K562 (cell line): ENCODE results near the gene RCL1. TPM values are rescaled to one million over a fixed set of nuclear protein-coding genes. Genes with fewer than 3 reads are reported as not detected.

Experiments
- CBX3 ChIP-seq, 2 experiments: IDR thresholded peaks; 1 replicate in 1 of 2; 2 replicates in 1 of 2; pipeline ENCODE4 v1.6.1; 2012; ENCODE audit warnings: inconsistent platforms in 2 of 2, low read length in 2 of 2, borderline replicate concordance in 1 of 2, control low read depth in 1 of 2
- FOXK2 ChIP-seq, 2 experiments: fragments of 450-650 bp; IDR thresholded peaks in 1 of 2; conservative IDR thresholded peaks in 1 of 2; 2 replicates each; pipeline ENCODE4 v1.6.1; 2016; ENCODE audit warnings: low read depth in 2 of 2, mild to moderate bottlenecking in 1 of 2
- OTX1 ChIP-seq: fragments of 450-650 bp; formaldehyde crosslinking; IDR thresholded peaks from 2 replicates; pipeline ENCODE4 v1.4.0; 2022; ENCODE audit warnings: mild to moderate bottlenecking
- polyA plus RNA-seq, 8 experiments: library from polyadenylated mRNA; depleted of rRNA in 4 of 8; stranded (reverse) in 5 of 8; unstranded in 3 of 8; fragments of >200 nt; fragmentation: Nextera tagmentation in 2 of 8; fragmentation: Illumina TruSeq in 1 of 8; extraction: Ambion mirVana in 2 of 8; extraction: Trizol in 1 of 8; gene quantifications; 2 replicates each; pipeline versions ENCODE4 v1.2.1 to v1.2.3, GENCODE V29; 2011 to 2014; ENCODE audit warnings: inconsistent platforms in 1 of 8, missing spikeins in 1 of 8
- total RNA-seq, 7 experiments: library from RNA; depleted of rRNA in 6 of 7; stranded (reverse); fragments of >200 nt in 6 of 7; fragmentation: Illumina TruSeq in 2 of 7; extraction: Trizol in 2 of 7; gene quantifications; 2 replicates each; pipeline versions ENCODE4 v1.2.1 to v1.2.3, GENCODE V29; 2011 to 2021; ENCODE audit warnings: low replicate concordance in 1 of 7
- TF ChIP-seq, protein P1 (sequence below): sonication (generic); formaldehyde crosslinking; IDR thresholded peaks from 2 replicates; pipeline ENCODE4 v1.8.0; 2022; ENCODE audit warnings: mild to moderate bottlenecking, missing genetic modification reagents, borderline replicate concordance
- TF ChIP-seq, protein P2 (sequence below): fragments of 250-450 bp; sonication (Bioruptor Pico); IDR thresholded peaks from 2 replicates; pipeline ENCODE4 v1.4.0; 2020

RCL1 gene
- total and polyA plus RNA-seq, 9 of the 15 experiments (the other 6 are each of a cell fraction or from before 2014, with no cell fraction given), result 24.0 to 67.7 (median 38.6) TPM

DNA sequence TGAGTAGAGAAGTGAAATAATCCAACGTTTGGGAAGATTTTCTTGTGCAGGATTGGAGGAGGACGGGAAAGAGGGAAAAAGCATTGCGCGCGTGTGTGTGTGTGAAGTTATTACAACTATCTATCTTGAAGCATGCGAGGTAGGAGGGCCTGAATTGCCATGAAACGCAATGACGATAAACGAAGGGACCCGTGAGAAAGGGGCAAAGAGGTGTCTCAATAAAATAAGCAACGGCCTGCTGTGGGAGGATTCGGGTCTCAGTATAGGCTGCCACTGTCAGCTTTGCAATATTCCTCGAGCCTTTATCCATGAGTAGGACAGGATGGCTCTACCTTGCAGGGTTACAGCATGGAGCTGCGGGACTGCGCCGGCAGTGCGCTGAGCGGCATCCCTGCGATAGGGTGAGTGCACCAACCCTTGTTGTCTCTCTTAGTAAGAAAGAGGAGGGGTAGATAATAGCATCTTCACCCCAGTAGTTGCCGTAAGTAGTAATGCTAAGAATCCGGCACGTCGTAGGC is 631 bp upstream of the RCL1 start (continued):
- TF ChIP-seq, protein P1, sequence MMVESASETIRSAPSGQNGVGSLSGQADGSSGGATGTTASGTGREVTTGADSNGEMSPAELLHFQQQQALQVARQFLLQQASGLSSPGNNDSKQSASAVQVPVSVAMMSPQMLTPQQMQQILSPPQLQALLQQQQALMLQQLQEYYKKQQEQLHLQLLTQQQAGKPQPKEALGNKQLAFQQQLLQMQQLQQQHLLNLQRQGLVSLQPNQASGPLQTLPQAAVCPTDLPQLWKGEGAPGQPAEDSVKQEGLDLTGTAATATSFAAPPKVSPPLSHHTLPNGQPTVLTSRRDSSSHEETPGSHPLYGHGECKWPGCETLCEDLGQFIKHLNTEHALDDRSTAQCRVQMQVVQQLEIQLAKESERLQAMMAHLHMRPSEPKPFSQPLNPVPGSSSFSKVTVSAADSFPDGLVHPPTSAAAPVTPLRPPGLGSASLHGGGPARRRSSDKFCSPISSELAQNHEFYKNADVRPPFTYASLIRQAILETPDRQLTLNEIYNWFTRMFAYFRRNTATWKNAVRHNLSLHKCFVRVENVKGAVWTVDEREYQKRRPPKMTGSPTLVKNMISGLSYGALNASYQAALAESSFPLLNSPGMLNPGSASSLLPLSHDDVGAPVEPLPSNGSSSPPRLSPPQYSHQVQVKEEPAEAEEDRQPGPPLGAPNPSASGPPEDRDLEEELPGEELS (CRISPR knock-in tag), result no peak
- TF ChIP-seq, protein P2, sequence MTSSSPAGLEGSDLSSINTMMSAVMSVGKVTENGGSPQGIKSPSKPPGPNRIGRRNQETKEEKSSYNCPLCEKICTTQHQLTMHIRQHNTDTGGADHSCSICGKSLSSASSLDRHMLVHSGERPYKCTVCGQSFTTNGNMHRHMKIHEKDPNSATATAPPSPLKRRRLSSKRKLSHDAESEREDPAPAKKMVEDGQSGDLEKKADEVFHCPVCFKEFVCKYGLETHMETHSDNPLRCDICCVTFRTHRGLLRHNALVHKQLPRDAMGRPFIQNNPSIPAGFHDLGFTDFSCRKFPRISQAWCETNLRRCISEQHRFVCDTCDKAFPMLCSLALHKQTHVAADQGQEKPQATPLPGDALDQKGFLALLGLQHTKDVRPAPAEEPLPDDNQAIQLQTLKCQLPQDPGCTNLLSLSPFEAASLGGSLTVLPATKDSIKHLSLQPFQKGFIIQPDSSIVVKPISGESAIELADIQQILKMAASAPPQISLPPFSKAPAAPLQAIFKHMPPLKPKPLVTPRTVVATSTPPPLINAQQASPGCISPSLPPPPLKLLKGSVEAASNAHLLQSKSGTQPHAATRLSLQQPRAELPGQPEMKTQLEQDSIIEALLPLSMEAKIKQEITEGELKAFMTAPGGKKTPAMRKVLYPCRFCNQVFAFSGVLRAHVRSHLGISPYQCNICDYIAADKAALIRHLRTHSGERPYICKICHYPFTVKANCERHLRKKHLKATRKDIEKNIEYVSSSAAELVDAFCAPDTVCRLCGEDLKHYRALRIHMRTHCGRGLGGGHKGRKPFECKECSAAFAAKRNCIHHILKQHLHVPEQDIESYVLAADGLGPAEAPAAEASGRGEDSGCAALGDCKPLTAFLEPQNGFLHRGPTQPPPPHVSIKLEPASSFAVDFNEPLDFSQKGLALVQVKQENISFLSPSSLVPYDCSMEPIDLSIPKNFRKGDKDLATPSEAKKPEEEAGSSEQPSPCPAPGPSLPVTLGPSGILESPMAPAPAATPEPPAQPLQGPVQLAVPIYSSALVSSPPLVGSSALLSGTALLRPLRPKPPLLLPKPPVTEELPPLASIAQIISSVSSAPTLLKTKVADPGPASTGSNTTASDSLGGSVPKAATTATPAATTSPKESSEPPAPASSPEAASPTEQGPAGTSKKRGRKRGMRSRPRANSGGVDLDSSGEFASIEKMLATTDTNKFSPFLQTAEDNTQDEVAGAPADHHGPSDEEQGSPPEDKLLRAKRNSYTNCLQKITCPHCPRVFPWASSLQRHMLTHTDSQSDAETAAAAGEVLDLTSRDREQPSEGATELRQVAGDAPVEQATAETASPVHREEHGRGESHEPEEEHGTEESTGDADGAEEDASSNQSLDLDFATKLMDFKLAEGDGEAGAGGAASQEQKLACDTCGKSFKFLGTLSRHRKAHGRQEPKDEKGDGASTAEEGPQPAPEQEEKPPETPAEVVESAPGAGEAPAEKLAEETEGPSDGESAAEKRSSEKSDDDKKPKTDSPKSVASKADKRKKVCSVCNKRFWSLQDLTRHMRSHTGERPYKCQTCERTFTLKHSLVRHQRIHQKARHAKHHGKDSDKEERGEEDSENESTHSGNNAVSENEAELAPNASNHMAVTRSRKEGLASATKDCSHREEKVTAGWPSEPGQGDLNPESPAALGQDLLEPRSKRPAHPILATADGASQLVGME, result 0 out of 2 replicates have a peak, but pooled peaks have one; percentile 62
- TF ChIP-seq FOXK2 (conservative IDR thresholded peaks at IDR 0.05 in 1 of 2, IDR thresholded peaks at IDR 0.05 in 1 of 2; ENCODE audit: low read depth in 2 of 2) (peak; percentile 61 to 71), CBX3 (IDR thresholded peaks at IDR 0.05; ENCODE audit: borderline replicate concordance in 1 of 2, low read length in 2 of 2) (peak in 1 of 2 experiments; percentile 26; a peak in 1 of 3 replicates), OTX1 (CRISPR knock-in tag) (no peak)
